GM13977 (cell line): ENCODE measurements around the gene ITGB1BP1.

Source experiments
- DNase-seq: peaks from one replicate; pipeline ENCODE4 v3.0.0; 2012; ENCODE audit warnings: low spot score
- CTCF ChIP-seq: IDR thresholded peaks from 2 replicates; pipeline ENCODE4 v1.5.1; 2012; ENCODE audit warnings: mild to moderate bottlenecking, control low read depth; ENCODE audit not compliant: insufficient read depth; ENCODE audit errors: extremely low read depth, missing control alignments
- in situ Hi-C: fragments of 300-500 bp; cut with MboI; formaldehyde crosslinking; loops from one replicate; pipeline ENCODE4 v1.12.0; 2022; ENCODE audit warnings: low sequenced_read_pairs, low pct_unique_long_range_greater_than_20kb, mixed read lengths, inconsistent platforms; ENCODE audit not compliant: unreplicated experiment

The ITGB1BP1 gene

GRCh38 chr2:9373476-9373875 is 49.9 kb downstream of the ITGB1BP1 start:
- TF ChIP-seq CTCF, result no peak
- in situ Hi-C loops, result no loop called here
- no peak for DNase-seq

GRCh38 chr2:9373047-9373446 is 50.3 kb downstream of the ITGB1BP1 start:
- TF ChIP-seq CTCF, result no peak
- in situ Hi-C loops, result no loop called here
- no peak for DNase-seq

- in situ Hi-C loops, result no loop called here
- no peak for DNase-seq
- no peak for TF ChIP-seq CTCF
Observed at GRCh38 chr2:9370746-9371145, 52.6 kb downstream of the ITGB1BP1 start.

- in situ Hi-C loops, result no loop called here
- no peak for TF ChIP-seq CTCF
- no peak for DNase-seq
Observed at GRCh38 chr2:9366026-9366425, 57.3 kb downstream of the ITGB1BP1 start.

- TF ChIP-seq CTCF, result no peak
- DNase-seq, result no peak
- in situ Hi-C loops, result no loop called here
Observed at GRCh38 chr2:9365498-9366019, 57.8 kb downstream of the ITGB1BP1 start.

GRCh38 chr2:9364791-9365497 is 58.4 kb downstream of the ITGB1BP1 start:
- in situ Hi-C loops, result no loop called here
- no peak for DNase-seq
- TF ChIP-seq CTCF, result no peak

GRCh38 chr2:9364373-9364772 is 59.0 kb downstream of the ITGB1BP1 start:
- DNase-seq, result no peak
- TF ChIP-seq CTCF, result no peak
- in situ Hi-C loops, result no loop called here
